Measurements from ENCODE around the gene PXDC1.

Gene PXDC1, protein sequence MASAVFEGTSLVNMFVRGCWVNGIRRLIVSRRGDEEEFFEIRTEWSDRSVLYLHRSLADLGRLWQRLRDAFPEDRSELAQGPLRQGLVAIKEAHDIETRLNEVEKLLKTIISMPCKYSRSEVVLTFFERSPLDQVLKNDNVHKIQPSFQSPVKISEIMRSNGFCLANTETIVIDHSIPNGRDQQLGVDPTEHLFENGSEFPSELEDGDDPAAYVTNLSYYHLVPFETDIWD

DNA sequence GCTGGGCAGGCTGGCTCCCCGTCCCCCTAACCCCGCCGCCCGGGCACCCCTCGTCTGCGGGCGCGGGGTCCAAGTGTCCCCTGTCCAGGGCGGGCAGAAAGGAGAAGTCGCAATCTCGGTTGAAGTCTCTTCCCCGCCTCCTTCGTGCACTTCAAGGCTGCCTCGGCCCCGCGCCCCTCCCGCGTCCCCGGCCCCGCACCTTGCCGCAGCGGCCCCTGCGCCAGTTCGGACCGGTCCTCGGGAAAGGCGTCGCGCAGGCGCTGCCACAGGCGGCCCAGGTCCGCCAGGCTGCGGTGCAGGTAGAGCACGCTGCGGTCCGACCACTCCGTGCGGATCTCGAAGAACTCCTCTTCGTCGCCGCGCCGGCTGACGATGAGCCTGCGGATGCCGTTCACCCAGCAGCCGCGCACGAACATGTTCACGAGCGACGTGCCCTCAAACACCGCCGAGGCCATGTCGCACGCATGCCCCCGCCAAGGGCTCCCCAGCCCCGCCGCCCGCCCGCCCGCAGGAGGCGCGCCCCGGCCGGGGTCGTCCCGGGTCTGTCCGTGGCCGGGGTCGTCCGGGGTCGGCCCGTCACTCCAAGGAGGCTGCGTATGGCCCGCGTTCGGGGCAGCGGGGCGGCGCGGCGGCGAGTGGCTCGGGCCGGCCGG, at the start of gene PXDC1:
Gene PXDC1, minus strand, starts transcription at position 637 of the 653 bp plus-strand sequence. Its CDS starts 182 bp downstream, at position 455.
- peak; percentile 16 to 26 for DNase-seq

DNA sequence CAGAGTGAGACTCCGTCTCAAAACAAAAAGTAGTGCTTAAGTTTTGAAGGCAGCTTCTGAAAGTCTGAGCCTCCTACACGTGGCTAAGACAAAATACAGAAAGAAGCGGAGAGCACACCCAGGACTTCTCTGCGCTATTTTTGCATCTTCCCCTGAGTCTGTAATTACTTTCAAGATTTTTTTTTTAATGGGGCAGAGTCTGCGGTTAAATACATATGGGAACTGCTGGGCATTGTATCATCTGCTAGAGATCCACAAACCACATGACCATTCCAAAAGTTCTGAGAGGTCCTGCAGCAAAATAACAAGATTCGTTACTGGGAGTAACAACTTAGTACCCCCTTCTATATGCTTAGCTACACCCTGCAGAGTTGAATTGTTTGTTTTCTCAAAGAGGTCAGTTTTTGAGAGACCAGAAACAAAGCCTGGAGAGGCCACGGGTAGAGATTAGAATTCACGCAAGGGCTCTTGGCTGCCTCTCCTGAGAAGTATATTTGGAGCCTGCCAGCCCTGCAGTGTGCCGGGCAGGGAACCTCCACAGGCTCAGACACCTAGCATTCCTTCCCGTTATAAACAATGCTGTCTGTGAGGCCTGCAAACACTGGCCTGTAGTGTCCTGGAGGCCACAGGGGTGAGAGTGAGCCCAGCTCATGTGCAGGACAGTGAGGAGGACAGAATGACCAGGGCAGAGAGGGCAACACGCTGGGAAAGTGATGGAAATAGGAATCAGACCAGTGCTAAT, 49.5 kb upstream of the PXDC1 start:
- DNase-seq = no peak

DNA sequence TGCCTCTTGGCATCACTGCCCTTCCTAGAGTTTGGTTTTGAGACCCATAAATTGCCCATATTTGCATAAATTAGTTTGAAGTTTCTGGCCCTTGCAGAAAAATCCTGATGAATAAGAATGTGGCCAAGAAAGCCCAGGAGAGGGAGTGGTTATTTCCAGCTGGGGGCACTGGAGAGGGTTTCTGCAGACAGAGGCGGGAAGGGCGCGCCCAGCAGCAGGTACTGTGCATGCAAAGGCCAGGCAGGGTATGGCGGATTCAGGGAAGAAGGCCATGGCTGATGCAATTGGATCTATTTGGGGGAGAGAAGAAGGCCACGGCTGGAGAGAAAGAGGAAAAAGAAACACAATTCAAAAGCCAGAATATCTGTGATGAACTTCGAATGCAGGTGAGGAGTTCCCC, 48.2 kb upstream of the PXDC1 start:
- no peak for DNase-seq

DNA sequence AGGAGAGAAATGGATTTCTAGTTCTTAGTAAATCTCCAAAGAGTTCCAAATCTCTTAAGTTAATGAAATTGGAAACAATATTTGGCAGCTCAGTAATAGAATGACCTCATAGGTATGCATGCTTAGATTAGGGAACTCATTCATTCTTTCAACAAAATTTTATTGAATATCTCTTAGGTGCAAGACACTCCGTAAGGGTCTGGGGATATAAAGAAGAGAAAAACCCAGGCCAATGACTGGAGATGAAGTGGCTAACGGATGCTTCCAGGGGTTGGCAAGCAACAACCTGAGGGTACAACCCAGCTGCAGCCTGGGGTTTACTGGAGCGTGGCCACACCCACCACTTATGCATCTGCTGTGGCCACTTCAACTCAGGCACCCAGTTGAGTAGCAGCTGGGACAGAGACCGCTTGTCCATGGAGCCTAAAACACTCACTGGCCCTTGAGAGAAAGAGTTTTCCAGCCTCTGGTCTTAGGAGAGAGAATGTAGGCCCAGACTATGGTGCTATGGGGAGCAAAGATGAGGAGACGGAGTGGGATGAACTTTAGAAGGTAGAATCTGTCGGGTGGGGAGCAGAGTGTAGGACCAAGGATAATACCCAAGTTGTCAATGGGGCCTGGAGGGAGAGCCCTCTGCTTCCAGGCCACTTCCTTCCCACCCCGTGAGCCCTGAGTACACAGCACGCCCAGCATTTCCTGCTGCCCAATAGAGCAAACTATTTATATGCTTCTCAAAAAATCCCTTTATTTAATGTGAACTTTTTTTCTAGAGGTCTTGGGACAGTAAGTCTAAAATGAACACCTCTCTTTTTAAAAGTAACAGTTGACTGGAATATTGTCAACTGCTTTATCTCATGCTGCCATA, 46.8 kb upstream of the PXDC1 start:
- DNase-seq = no peak

DNA sequence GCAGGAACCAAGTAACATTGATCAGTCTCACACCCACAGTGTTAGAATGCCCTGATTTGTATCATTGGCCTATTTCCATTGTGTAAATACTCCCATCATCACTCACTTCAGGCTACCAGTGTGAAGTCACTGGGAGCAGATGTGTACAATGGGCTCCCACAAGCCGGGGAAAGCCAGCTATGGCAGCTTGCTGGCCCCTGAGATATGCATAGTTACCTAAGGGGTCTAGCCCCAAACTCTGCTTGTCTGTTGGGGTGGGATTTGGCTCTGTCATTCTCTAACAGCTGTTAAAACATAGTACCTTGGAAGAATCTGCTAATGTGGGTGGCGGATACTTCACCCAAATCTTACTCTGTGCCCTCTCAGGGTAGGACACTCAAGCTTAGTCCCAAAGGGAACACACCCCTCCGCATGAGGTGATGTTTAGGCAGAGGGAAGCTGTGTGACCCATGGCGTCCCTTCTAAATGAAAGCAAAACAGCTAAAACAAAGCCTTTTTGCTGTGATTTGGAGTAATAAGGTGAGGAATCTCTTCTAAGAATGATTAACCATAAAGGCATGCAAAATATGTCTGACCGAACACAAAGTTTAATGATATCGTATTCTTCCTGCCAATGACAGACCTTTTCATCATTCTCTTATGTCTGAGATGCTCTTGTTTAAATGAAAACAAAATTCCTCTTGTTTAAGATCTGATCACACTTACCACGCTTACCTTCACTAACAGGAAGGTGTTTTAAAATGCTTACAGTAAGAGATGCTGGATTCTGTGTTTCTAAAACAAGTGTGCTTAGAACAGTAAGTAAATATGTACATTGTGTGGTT, 45.9 kb upstream of the PXDC1 start:
- DNase-seq = no peak

DNA sequence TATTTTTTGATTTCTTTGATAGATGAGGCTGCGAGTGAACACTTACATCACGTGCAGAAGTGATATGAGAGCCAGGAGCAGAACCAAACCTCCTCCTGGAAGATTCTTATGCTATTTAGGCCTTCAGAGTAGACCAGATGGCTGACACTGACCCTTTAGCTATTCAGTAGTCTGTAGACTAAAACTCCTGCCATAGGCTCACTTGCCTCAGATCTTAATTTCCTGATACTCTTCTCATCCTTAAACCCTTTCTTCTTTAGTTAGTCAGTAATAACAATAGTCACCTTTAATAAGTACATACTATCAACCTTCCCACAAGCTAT, 45.2 kb upstream of the PXDC1 start:
- no peak for DNase-seq

DNA sequence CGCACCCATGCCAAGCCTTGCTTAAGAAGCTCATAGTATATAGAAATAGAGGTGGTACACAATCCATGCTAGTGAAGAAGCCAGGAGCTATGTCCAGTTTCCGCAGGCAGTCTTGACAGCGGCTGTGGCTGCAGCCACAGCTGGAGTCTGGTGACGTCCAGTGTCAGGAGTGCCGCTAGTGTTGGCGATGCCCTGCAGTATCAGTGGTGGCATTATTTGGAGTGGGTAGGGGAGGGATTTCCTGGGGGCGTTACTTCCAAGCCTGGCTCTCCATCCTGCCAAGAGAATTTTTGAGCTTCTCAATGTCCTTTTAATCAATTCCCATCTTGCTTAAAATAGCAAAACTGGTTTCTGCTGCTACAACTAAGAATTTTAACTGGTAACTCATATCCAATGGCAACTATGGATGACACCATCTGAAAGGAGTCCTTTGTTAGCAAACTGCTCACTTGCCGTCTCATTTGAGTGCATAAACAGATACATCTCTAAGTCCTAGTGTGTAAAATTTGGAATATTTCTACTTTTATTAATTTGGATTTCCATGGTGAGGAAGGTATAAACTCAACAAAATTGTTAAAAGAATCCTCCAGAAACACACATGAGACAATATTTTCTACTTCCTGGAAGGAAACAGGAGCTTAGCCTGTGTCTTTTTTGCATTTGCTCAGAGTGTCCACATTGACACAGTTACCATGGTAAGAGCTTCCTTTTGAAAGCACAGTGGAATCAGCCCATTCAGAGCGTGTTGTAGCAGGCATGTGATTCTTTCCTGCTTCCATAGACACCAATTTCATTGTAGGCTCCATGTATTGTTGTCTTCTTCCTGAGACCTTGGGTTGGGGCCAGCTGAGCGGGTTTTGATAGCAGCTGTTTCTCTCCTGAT, 44.6 kb upstream of the PXDC1 start:
- DNase-seq = no peak

DNA sequence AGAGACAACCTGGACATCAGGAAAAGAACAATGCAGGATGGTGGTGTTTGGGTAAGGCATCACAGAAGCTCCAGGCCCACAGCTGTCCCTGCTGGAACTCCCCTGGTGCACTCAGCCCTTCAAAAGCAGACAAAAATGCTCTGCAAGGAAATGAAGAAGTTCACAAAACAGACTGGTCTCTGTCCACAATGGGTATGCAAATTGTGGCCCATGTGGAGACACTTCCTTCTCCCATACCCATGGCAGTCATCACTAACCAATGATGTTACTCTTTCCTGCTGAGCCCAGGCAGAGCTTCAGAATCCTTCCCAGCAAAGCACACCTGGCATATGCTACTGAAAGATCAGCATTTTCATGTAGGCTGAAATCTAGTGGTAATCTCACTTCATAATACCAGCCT, 42.6 kb upstream of the PXDC1 start:
- no peak for DNase-seq

DNA sequence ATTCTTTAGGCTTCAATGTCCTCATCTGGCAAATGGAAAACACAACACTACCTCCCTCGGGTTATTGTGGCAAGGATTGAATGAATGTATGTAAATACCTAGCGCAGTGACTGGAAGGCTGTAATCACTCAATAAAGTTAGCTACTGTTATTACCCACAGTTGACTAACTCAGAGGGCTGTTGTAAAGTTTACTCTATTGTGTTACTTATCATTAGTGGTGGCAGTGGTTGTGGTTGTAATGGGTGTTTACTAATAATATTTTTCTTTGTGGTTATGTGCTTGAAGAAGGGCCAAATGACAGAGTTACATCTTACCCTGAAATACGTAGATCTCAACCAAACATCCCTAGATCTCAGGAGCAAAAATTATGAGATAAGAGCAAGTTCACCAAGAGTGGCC, 42.0 kb upstream of the PXDC1 start:
- DNase-seq = no peak

DNA sequence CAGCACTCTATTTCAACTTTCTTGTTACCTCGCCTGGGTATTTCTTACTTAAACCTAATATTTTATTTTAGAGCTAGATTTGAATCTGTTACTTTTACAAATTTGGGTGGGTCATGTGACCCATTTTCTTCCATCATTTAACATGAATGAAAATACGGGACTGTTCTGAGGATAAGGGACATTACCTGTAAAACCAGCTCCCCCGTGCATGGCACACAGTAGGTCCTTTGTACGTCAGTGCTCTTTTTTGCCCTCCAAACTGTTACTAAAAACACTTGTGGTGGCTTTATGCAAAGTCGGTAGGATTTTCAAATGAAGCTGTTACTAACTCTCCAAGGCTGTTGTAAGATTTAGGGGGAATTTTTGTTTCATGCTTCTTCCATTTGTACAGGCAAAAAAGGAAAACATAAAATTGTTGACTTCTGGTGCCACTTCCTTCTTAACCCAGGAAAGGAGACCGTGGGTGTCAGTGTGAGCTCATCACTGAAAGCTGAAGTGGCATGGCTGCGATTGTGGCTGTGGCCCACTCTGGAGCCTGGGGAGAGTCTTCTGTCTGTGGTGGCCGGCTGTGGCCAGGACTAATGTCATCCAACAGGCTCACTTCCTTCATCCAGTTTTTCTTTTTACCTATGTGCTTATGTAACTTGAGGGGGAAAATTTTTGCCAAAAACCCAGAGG, 40.2 kb upstream of the PXDC1 start:
- peak in 1 of 2 donors; percentile 5 for DNase-seq

DNA sequence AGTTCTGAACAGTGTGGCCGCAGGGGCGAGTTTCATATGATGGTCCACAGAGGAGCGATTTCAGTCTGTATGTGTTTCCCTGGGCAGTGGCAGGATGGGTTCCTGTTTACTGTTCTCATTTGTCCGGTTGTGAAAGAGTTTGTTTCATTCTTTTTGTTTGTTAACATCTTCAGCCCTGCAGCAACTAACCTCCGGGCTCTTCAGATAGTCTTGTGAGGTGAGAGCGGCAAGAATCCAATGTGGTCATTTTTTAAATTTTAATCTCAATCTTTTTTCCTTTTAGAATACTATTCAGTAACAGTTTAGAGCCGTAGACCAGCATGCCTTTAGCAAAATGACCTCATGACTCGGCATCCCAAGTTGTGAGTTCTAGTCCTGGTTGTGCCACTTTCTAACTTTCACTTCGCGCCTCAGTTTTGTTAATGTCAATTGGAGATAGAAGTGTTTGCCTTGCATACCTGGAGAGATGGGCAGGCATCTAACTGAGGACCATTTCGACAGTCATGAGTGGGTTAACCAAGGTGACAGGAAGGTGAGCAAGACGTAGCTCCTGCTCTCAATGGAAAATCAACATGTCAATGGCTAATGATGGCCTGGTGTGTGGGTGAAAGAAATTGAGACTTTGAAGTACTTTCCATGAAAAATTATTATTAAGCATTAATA, 38.5 kb upstream of the PXDC1 start:
- DNase-seq = no peak

DNA sequence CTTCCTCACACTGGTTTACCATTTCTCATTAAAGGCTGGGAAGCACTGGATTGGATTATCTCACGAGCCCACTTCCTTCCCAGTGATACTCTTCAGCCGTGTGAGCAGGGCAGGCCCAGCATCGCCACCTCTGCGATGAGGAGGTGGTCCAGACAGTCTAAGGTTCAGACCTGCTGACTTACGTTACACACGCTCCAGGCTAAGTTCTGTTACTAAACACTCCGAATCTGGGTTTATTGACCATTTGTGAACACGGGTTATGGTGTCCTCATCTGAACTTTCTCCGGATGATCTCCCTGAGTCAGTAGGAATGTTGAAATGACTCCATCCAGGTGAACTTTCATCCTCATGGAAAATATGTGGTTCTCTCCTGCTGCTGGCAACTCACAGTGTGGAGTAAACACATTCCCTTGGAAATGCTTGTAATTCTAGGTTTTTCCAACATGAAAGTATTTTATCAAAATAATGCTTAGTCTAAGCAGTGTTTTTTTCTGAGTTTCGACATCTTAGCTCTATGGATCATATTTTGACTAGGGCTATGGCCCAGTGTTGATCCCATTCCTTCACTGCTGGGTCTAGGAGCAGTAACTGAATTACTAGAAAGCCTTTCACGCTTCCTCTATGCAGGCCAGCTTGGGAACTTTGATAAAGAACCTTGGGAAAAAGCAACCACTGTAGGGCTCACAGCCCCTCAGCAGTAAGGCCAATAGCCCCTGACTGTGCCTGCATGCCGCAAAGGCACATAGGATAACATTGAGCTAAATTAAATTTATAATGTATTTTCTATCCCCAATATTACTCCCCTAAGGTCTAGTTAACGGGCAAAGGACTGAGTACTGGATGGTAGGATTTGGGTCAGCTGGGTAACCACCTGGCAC, 37.7 kb upstream of the PXDC1 start:
- no peak for DNase-seq

DNA sequence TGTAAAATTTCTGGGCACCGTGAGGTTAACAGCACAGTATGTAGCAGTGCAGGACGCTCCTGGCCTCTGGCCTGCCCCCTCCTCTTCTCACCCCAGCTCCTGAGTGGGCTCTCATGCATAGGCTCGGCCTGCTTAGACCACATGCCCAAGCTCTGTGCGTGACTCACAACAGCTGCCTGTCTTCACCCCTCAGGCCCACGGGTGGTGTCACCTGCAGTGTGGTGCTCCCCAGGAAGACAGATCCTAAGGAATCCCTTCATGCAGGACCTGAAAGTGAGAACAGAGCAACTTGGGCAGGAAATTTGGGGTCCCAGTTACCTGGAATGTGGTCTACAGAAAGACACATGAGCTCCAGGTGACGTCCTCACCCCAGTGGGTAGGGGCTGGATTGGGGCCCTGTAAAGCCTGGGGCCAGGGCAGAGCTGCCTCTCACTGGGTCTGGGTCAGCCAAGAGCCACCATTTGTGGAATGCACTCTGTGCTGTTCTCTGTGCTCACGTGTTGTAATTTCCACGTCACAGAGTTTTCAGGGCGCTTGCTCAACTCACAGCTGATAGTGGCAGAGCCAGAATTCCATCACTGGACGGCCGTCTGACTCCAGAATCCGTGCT, 37.0 kb upstream of the PXDC1 start:
- no peak for DNase-seq

DNA sequence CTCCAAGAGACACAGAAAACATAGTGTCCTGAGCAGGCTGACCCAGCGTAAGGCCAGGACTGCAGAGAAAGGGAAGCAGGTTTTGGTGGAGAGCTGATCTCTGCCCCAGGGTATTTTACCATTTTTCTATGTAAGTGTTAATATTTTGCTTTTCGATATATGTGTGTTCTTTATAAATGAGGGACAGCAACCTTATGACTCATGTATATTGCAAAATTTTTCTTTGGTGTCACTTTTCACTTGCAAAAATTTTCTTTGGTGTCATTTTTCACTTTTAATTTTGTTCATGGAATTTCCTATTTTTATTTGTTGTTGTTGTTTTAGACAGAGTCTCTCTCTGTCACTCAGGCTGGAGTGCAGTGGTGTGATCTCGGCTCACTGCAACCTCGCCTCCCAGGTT, 34.6 kb upstream of the PXDC1 start:
- no peak for DNase-seq

DNA sequence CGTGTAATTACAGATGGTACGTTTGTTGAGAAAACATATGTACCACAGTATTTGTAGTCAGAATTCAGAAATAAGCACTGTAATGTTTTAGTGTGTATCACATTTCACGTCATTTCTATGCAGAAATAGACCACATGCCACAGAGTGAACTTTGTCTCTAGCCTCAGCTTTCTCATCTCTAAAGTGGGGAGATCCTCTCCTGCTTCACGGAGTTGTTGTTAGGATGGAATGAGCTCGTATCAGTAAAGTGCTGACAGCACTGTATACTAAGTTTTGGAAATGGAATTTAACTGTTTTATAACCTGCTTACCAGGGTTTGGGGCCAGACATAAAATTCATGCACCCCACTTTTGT, 34.2 kb upstream of the PXDC1 start:
- no peak for DNase-seq

DNA sequence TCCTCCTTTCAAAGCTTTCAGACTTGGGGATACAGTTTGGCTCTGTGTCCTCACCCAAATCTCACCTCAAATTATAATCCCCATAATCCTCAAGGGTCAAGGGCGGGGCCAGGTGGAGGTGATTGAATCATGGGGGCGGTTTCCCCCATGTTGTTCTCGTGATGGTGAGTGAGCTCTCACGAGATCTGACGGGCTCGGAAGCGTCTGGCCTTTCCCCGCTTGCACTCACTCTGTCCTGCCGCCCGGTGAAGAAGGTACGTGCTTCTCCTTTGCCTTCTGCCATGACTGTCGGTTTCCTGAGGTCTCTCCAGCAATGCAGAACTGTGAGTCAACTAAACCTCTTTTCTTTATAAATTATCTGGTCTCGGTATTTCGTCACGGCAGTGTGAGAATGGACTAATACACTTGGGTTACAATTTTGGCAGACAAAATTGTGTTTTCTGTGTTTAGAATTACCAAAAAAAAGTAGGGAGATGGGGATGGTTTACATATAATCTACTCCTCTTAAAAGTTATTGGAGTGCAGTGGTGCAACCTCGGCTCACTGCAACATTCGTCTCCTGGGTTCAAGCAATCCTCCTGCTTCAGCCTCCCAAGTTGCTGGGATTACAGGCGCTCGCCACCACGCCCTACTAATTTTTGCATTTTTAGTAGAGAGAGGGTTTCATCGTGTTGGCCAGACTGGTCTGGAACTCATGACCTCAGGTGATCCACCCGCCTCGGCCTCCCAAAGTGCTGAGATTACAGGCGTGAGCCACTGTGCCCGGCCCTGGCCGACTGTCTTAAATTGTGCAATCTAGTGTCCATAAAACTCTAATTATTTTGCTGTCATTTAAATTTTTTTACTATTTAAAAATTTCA, 33.6 kb upstream of the PXDC1 start:
- no peak for DNase-seq

DNA sequence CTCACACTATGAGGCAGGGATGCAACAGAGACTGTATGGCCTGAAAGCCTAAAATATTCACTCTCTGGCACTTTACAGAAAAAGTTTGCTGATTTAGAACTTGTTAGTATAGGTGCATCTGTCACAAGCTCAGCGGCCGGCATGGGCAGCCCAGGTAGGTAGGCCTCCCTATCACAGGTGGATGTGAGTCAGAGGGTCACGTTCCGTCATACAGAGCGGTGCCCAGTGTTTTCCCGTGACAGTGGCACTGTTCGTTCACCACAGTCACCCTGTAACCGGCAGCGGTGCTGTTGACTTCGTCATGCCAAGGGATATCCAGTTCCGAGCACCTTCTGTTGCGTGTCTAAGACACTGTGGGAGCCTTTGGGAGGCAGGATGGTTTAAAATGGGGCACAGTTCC, 32.9 kb upstream of the PXDC1 start:
- DNase-seq = no peak
